ENCODE results near the gene GAGE12G.
"Not testable (repeated sequence)": the region's sequence is repeated elsewhere in the genome, so short reads cannot be mapped to it uniquely, and the experiment has no call there.

Gene GAGE12G, protein sequence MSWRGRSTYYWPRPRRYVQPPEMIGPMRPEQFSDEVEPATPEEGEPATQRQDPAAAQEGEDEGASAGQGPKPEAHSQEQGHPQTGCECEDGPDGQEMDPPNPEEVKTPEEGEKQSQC

GRCh38 chrX:49570100-49570499 lies at the start of gene GAGE12G:
Gene GAGE12G, plus strand, starts transcription at chrX:49570400. Its CDS starts 1,155 bp downstream, at chrX:49571555.
- not testable (repeated sequence) for DNase-seq

DNA sequence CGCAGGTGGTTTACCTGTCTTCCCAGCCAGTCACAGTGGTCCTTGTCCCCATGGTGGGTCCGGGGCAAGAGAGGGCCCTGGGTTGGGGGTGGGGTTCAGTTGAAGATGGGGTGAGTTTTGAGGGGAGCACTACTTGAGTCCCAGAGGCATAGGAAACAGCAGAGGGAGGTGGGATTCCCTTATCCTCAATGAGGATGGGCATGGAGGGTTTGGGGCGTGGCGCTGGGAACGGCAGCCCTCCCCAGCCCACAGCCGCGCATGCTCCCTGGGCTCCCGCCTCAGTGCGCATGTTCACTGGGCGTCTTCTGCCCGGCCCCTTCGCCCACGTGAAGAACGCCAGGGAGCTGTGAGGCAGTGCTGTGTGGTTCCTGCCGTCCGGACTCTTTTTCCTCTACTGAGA lies 38.3 kb upstream of the GAGE12G start, which contains the start of gene GAGE12C:
Gene GAGE12C, plus strand, starts transcription at position 301 of the 400 bp plus-strand sequence. CDS start 1,155 bp downstream, outside the sequence.
- DNase-seq = not testable (repeated sequence)

DNA sequence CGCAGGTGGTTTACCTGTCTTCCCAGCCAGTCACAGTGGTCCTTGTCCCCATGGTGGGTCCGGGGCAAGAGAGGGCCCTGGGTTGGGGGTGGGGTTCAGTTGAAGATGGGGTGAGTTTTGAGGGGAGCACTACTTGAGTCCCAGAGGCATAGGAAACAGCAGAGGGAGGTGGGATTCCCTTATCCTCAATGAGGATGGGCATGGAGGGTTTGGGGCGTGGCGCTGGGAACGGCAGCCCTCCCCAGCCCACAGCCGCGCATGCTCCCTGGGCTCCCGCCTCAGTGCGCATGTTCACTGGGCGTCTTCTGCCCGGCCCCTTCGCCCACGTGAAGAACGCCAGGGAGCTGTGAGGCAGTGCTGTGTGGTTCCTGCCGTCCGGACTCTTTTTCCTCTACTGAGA lies 28.8 kb upstream of the GAGE12G start, which contains the start of gene GAGE12D:
Gene GAGE12D, plus strand, starts transcription at position 301 of the 400 bp plus-strand sequence. CDS start 1,155 bp downstream, outside the sequence.
- not testable (repeated sequence) for DNase-seq

DNA sequence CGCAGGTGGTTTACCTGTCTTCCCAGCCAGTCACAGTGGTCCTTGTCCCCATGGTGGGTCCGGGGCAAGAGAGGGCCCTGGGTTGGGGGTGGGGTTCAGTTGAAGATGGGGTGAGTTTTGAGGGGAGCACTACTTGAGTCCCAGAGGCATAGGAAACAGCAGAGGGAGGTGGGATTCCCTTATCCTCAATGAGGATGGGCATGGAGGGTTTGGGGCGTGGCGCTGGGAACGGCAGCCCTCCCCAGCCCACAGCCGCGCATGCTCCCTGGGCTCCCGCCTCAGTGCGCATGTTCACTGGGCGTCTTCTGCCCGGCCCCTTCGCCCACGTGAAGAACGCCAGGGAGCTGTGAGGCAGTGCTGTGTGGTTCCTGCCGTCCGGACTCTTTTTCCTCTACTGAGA lies 19.2 kb upstream of the GAGE12G start, which contains the start of gene GAGE12E:
Gene GAGE12E, plus strand, starts transcription at position 301 of the 400 bp plus-strand sequence. CDS start 1,155 bp downstream, outside the sequence.
- DNase-seq = not testable (repeated sequence)

- not testable (repeated sequence) for DNase-seq
Measured at GRCh38 chrX:49560542-49560941, 9.7 kb upstream of the GAGE12G start, which contains the start of gene GAGE12F. Gene GAGE12F, plus strand, starts transcription at chrX:49560842. Its CDS starts 1,155 bp downstream, at chrX:49561997.

DNA sequence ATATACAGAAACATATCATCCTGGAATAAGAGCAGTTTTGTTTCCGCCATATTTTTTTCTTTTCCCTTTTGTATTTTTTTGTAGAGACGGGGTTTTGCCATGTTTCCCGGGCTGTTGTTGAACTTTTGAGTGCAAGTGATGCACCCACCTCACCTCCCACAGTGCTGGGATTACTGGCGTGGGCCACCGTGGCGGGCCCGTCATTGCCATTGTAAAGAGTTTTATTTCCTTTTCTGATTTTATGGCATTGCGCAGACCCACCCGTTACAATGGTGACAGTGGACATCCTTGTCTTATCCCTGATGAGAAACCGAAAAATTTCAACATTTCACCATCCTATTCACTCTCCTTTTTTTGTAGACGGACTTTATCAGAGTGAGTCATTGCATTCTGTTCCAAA lies 1.5 kb upstream of the GAGE12G start:
- not testable (repeated sequence) for DNase-seq

DNA sequence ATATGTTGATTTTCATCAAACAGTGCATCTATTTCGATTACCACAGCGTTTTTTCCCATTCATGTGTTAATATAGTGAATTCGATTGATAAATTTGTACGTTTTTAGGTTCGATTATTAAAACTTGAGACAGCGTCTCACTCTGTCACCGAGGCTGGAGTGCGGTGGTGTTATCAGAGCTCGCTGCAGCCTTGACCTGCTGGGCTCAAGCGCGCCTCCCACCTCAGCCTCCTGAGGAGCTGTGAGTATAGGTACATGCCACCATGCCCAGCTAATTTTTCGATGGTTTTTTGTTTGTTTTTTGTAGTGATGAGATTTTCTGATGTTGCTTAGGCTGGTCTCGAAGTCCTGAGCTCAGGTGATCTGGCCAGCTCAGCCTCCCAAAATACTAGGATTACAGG lies 1.0 kb upstream of the GAGE12G start:
- DNase-seq = not testable (repeated sequence)

DNA sequence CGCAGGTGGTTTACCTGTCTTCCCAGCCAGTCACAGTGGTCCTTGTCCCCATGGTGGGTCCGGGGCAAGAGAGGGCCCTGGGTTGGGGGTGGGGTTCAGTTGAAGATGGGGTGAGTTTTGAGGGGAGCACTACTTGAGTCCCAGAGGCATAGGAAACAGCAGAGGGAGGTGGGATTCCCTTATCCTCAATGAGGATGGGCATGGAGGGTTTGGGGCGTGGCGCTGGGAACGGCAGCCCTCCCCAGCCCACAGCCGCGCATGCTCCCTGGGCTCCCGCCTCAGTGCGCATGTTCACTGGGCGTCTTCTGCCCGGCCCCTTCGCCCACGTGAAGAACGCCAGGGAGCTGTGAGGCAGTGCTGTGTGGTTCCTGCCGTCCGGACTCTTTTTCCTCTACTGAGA lies 9.4 kb downstream of the GAGE12G start, which contains the start of gene GAGE12H:
Gene GAGE12H, plus strand, starts transcription at position 301 of the 400 bp plus-strand sequence. CDS start 1,155 bp downstream, outside the sequence.
- DNase-seq = not testable (repeated sequence)

DNA sequence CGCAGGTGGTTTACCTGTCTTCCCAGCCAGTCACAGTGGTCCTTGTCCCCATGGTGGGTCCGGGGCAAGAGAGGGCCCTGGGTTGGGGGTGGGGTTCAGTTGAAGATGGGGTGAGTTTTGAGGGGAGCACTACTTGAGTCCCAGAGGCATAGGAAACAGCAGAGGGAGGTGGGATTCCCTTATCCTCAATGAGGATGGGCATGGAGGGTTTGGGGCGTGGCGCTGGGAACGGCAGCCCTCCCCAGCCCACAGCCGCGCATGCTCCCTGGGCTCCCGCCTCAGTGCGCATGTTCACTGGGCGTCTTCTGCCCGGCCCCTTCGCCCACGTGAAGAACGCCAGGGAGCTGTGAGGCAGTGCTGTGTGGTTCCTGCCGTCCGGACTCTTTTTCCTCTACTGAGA lies 19.0 kb downstream of the GAGE12G start, which contains the start of gene GAGE2A:
Gene GAGE2A, plus strand, starts transcription at position 301 of the 400 bp plus-strand sequence. CDS start 1,155 bp downstream, outside the sequence.
- not testable (repeated sequence) for DNase-seq

DNA sequence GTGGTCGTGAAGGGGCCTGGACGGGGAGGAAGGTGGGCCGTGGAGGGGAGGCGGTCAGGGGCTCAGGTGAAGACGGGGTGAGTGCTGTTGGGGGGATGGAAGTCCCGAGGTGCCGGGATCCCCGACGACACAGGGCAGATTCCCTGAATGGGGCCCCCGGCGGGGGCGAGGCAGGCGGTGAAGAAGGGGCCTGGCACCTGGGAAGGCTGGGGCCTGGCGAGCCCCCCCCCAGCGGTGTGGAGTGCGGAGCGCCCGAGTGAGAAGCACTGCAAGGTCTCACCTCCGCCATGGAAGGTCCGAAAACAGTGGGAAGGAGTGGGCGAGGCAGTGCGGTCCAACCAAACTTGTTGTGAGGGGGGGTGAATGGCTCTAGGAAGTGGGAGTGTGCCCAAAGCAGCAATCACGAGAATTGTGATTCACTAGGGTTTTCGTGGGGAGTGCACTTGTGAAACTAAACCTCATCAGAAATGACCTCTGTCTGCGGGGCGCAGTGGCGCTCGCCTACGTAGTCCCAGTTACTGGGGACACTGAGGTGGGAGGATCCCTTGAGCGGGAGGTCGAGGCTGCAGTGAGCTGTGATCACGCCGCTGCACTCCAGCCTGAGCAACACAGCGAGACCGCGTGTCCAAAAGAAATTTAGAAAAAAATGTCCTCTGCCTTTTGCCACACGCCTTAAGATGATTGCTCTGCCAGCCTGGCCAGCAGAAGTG lies 19.7 kb downstream of the GAGE12G start:
- DNase-seq = not testable (repeated sequence)

DNA sequence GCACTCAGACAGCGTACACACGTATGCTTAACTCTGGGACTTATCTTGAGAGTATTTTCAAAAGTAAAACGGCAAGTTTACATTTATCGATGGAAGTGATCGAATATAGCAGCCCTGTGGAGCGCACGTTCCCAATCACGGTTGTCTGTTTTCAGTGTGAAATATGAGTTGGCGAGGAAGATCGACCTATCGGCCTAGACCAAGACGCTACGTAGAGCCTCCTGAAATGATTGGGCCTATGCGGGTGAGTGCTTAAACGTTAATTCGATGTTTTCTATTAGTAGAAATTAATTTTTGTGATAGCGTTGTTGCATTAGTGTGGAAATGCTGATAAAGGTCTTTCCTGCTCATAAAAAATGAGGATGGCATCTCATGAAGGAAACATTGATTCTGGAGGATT lies 20.3 kb downstream of the GAGE12G start:
- DNase-seq = not testable (repeated sequence)

DNA sequence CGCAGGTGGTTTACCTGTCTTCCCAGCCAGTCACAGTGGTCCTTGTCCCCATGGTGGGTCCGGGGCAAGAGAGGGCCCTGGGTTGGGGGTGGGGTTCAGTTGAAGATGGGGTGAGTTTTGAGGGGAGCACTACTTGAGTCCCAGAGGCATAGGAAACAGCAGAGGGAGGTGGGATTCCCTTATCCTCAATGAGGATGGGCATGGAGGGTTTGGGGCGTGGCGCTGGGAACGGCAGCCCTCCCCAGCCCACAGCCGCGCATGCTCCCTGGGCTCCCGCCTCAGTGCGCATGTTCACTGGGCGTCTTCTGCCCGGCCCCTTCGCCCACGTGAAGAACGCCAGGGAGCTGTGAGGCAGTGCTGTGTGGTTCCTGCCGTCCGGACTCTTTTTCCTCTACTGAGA lies 28.5 kb downstream of the GAGE12G start, which contains the start of gene GAGE1:
Gene GAGE1, plus strand, starts transcription at position 301 of the 400 bp plus-strand sequence. CDS start 1,155 bp downstream, outside the sequence.
- DNase-seq = not testable (repeated sequence)

- DNase-seq = no peak
Measured at GRCh38 chrX:49610718-49611310, 40.6 kb downstream of the GAGE12G start.

DNA sequence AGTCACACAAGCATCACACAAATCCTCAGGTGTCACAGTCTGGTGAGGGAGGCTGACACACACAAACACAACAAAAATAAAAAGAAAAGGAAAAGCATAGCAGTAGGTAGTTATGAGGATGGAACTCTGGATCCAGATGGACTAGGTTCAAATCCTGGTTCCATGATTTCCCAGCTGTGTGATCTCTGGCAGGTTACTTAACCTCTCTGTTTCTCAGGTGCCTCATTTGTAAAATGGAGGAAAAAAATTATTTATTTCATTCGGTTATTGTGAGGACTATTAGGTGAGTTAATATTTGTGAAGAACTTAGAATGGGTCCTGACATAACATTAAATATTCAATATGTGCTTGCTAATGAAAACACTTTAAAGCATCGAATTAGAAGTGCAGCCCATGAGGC lies 48.4 kb downstream of the GAGE12G start:
- no peak for DNase-seq

All from EL (cell line).